Stimulated activated naive CD4-positive, alpha-beta T cell (primary cell): ENCODE data around the gene NDST4.

Experiments
- DNase-seq, 6 experiments: peaks; one replicate each; lab custom pipeline; 2025; lab: John Stamatoyannopoulos, UW

NDST4 gene

GRCh38 chr4:114791976-114792375 lies 321.4 kb downstream of the NDST4 start:
- no peak for DNase-seq

- DNase-seq: no peak
These were observed 327.9 kb downstream of the NDST4 start for GRCh38 chr4:114785570-114785969.

GRCh38 chr4:114783215-114783595 lies 330.2 kb downstream of the NDST4 start:
- DNase-seq: no peak

- no peak for DNase-seq
These were observed 330.8 kb downstream of the NDST4 start for GRCh38 chr4:114782415-114783214.

- DNase-seq: no peak
These were observed 333.2 kb downstream of the NDST4 start for GRCh38 chr4:114780205-114780604.
